T-cell (primary cell): ENCODE data around the gene CDK5RAP2. TPM values are rescaled to one million over a fixed set of nuclear protein-coding genes. Genes with fewer than 3 reads are reported as not detected.

ENCODE experiments used
- ATAC-seq, 4 experiments: fragments of 200-7000 bp in 3 of 4; fragments of 150-1000 bp in 1 of 4; cut with Tn5 transposase; replicated peaks in 1 of 4; 1 replicate in 3 of 4; 2 replicates in 1 of 4; pipeline ENCODE4 v1.10.0; 2021; ENCODE audit warnings: moderate library complexity in 3 of 4, mild to moderate bottlenecking in 2 of 4, moderate number of reproducible peaks in 1 of 4
- CTCF ChIA-PET, 2 donors: fragments of 300-600 bp; sonication (Branson Sonifier 250); formaldehyde crosslinking; loops; one replicate each; lab custom pipeline; 2022; ENCODE audit warnings: antibody characterized with exemption in 2 of 2; lab: Charles Lee
- POLR2A ChIA-PET, 2 donors: fragments of 300-600 bp; sonication (Branson Sonifier 250); formaldehyde crosslinking; loops; one replicate each; lab custom pipeline; 2022; ENCODE audit warnings: antibody characterized with exemption in 2 of 2; lab: Charles Lee
- DNase-seq, 35 experiments: peaks; one replicate each; pipeline versions ENCODE4 v3.0.0 to v3.0.0-alpha.2; 2013 to 2023
- H3K27ac ChIP-seq: one replicate; pipeline ENCODE4 v1.5.1; 2013; ENCODE audit warnings: low read length
- H3K27me3 ChIP-seq, 2 experiments: replicated peaks in 1 of 2; 1 replicate in 1 of 2; 2 replicates in 1 of 2; pipeline versions ENCODE4 v1.6.1 to v1.7.0; 2013; ENCODE audit warnings: low read length in 1 of 2, mixed read lengths in 1 of 2; ENCODE audit not compliant: control insufficient read depth in 2 of 2, insufficient read depth in 2 of 2; ENCODE audit errors: extremely low read depth in 1 of 2
- H3K36me3 ChIP-seq, 2 donors: 1 replicate in 1 of 2; 2 replicates in 1 of 2; pipeline versions ENCODE4 v1.6.1 to v1.7.0; 2013; ENCODE audit warnings: low read length in 1 of 2; ENCODE audit not compliant: control insufficient read depth in 2 of 2, insufficient read depth in 1 of 2; ENCODE audit errors: extremely low read depth in 1 of 2
- H3K4me1 ChIP-seq, 2 experiments: 1 replicate in 1 of 2; 2 replicates in 1 of 2; pipeline versions ENCODE4 v1.6.1 to v1.7.0; 2013; ENCODE audit warnings: low read length in 2 of 2, mixed read lengths in 1 of 2; ENCODE audit not compliant: insufficient read depth in 2 of 2, control insufficient read depth in 1 of 2; ENCODE audit errors: extremely low read depth in 1 of 2
- H3K4me3 ChIP-seq, 2 donors: 1 replicate in 1 of 2; 2 replicates in 1 of 2; pipeline versions ENCODE4 v1.5.1 to v1.7.0; 2013; ENCODE audit warnings: mild to moderate bottlenecking in 2 of 2, low read length in 1 of 2, moderate library complexity in 1 of 2; ENCODE audit not compliant: control insufficient read depth in 1 of 2; ENCODE audit errors: extremely low read depth in 1 of 2
- H3K9me3 ChIP-seq: 2 replicates; pipeline ENCODE4 v1.7.0; 2013
- H3K27ac Mint-ChIP-seq, 2 donors: one replicate each; pipeline ENCODE4 v1.8.0; 2020 to 2021; ENCODE audit warnings: mild to moderate bottlenecking in 2 of 2, mixed read lengths in 2 of 2
- H3K27me3 Mint-ChIP-seq, 2 donors: one replicate each; pipeline ENCODE4 v1.8.0; 2021 to 2022; ENCODE audit warnings: mixed read lengths in 2 of 2
- H3K36me3 Mint-ChIP-seq: one replicate; pipeline ENCODE4 v1.8.0; 2021; ENCODE audit warnings: mixed read lengths
- H3K4me1 Mint-ChIP-seq, 3 donors: one replicate each; pipeline ENCODE4 v1.8.0; 2020 to 2022; ENCODE audit warnings: mixed read lengths in 3 of 3, mild to moderate bottlenecking in 1 of 3
- H3K4me3 Mint-ChIP-seq, 3 donors: one replicate each; pipeline ENCODE4 v1.8.0; 2020 to 2022; ENCODE audit warnings: mild to moderate bottlenecking in 3 of 3, mixed read lengths in 3 of 3, moderate library complexity in 3 of 3
- H3K9me3 Mint-ChIP-seq, 3 donors: one replicate each; pipeline ENCODE4 v1.8.0; 2020 to 2022; ENCODE audit warnings: mixed read lengths in 3 of 3
- WGBS: methylation state at CpG from one replicate; pipeline ENCODE4 v1.1.5; 2013; ENCODE audit warnings: missing lambda C conversion rate; ENCODE audit not compliant: insufficient coverage; 5-methylcytosine and 5-hydroxymethylcytosine counted together
- total RNA-seq, 35 experiments: library from RNA in 6 of 35; stranded (reverse) in 6 of 35; fragments of 120-200 nt in 1 of 35; gene quantifications; one replicate each; pipeline versions ENCODE4 v1.2.1 to v1.2.4 and lab custom pipeline; 2013 to 2026

CDK5RAP2 gene
- total RNA-seq, 5 donors from 2014 or later (not counting 1 experiment from before 2014, with no cell fraction given) = 66.3 to 79.8 (median 73.9) TPM

GRCh38 chr9:120418315-120418714 is 161.7 kb downstream of the CDK5RAP2 start:
- no peak overlapping the region for H3K27ac Mint-ChIP-seq
- H3K27me3 Mint-ChIP-seq = no peaks in the 10 kb centered on the region
- Histone ChIP-seq H3K9me3 (no peaks in the 10 kb centered on the region), H3K27ac (no peak overlapping the region), H3K4me3 (no peak overlapping the region), H3K4me1 (no peaks in the 10 kb centered on the region), H3K27me3 (no peaks in the 10 kb centered on the region), H3K36me3 (peaks cover 3 to 56% of the 10 kb centered on the region in 2 donors)
- H3K4me3 Mint-ChIP-seq = no peak overlapping the region
- ATAC-seq (no peak), DNase-seq (no peak)
- H3K9me3 Mint-ChIP-seq = no peaks in the 10 kb centered on the region
- 100% methylated on average over 2 of the region's 4 CpGs for WGBS
- ChIA-PET CTCF (no interaction called here), POLR2A (no interaction called here)
- H3K4me1 Mint-ChIP-seq = peaks cover 0 to 11% (median 0%) of the 10 kb centered on the region in 3 donors
- H3K36me3 Mint-ChIP-seq = peaks cover 68% of the 10 kb centered on the region

GRCh38 chr9:120416781-120417427 is 163.1 kb downstream of the CDK5RAP2 start:
- no peaks in the 10 kb centered on the region for H3K9me3 Mint-ChIP-seq
- 99% methylated on average over 14 of the region's 19 CpGs for WGBS
- POLR2A ChIA-PET = no interaction called here
- no peaks in the 10 kb centered on the region for H3K27me3 ChIP-seq
- H3K36me3 ChIP-seq = peaks cover 3 to 57% of the 10 kb centered on the region in 2 donors
- H3K27ac ChIP-seq = no peak overlapping the region
- H3K4me3 Mint-ChIP-seq = no peak overlapping the region
- peaks cover 70% of the 10 kb centered on the region for H3K36me3 Mint-ChIP-seq
- no peak overlapping the region for H3K4me3 ChIP-seq
- ATAC-seq = no peak
- DNase-seq = no peak
- H3K9me3 ChIP-seq = no peaks in the 10 kb centered on the region
- peaks cover 0 to 11% (median 0%) of the 10 kb centered on the region in 3 donors for H3K4me1 Mint-ChIP-seq
- CTCF ChIA-PET = no interaction called here
- H3K27me3 Mint-ChIP-seq = no peaks in the 10 kb centered on the region
- no peaks in the 10 kb centered on the region for H3K4me1 ChIP-seq
- no peak overlapping the region for H3K27ac Mint-ChIP-seq

GRCh38 chr9:120413121-120414048 is 166.6 kb downstream of the CDK5RAP2 start:
- no peak overlapping the region for H3K27ac ChIP-seq
- no peaks in the 10 kb centered on the region for H3K9me3 Mint-ChIP-seq
- no peak overlapping the region for H3K4me3 ChIP-seq
- WGBS = 93% methylated on average over 6 of the region's 15 CpGs
- H3K4me1 ChIP-seq = no peaks in the 10 kb centered on the region
- peaks cover 8 to 71% of the 10 kb centered on the region in 2 donors for H3K36me3 ChIP-seq
- no peaks in the 10 kb centered on the region for H3K27me3 ChIP-seq
- ChIA-PET POLR2A (no interaction called here), CTCF (no interaction called here)
- no peaks in the 10 kb centered on the region for H3K27me3 Mint-ChIP-seq
- no peak for ATAC-seq
- no peak overlapping the region for H3K4me3 Mint-ChIP-seq
- peaks cover 0 to 11% (median 0%) of the 10 kb centered on the region in 3 donors for H3K4me1 Mint-ChIP-seq
- no peak overlapping the region for H3K27ac Mint-ChIP-seq
- DNase-seq = no peak
- H3K9me3 ChIP-seq = no peaks in the 10 kb centered on the region
- H3K36me3 Mint-ChIP-seq = peaks cover 74% of the 10 kb centered on the region

- H3K36me3 Mint-ChIP-seq = peaks cover 72% of the 10 kb centered on the region
- CTCF ChIA-PET = no interaction called here
- H3K4me3 Mint-ChIP-seq = no peak overlapping the region
- DNase-seq (no peak), ATAC-seq (no peak)
- Histone ChIP-seq H3K4me1 (no peaks in the 10 kb centered on the region), H3K27me3 (no peaks in the 10 kb centered on the region), H3K27ac (no peak overlapping the region), H3K36me3 (peaks cover 8 to 79% of the 10 kb centered on the region in 2 donors), H3K9me3 (no peaks in the 10 kb centered on the region), H3K4me3 (no peak overlapping the region)
- H3K9me3 Mint-ChIP-seq = no peaks in the 10 kb centered on the region
- no peak overlapping the region for H3K27ac Mint-ChIP-seq
- H3K27me3 Mint-ChIP-seq = no peaks in the 10 kb centered on the region
- 100% methylated on average over 4 of the region's 4 CpGs for WGBS
- H3K4me1 Mint-ChIP-seq = peaks cover 0 to 11% (median 0%) of the 10 kb centered on the region in 3 donors
- POLR2A ChIA-PET = no interaction called here
These were observed 167.5 kb downstream of the CDK5RAP2 start for GRCh38 chr9:120412425-120412951.

DNA sequence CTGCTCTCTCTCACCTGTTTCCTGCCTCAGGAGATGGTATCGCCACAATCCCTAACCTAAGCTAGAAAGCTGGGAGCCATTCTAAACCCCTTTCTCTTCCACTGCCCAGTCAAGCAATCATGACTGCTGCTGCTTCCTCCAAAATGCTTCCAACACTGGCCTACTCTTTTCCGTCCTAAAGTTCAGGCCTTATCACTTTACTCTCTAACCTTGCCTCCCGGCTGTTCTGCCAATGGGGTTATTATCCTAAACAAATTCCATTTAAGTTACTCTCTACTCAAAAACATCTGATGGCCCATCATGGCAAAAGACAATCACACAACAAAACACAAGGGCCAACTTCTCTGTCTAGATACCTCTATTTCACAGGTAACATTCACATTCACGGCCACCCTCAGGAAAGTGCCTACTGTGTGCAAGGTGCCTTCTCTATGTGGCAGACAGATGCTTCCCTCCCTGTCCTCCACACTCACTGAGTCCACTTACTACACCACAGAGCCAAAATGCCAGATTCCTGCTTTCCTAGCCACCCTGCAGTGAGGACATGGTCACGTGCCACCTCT is 168.0 kb downstream of the CDK5RAP2 start:
- Mint-ChIP-seq H3K27me3 (no peaks in the 10 kb centered on the region), H3K4me1 (peaks cover 0 to 6% (median 0%) of the 10 kb centered on the region in 3 donors), H3K4me3 (no peak overlapping the region), H3K9me3 (no peaks in the 10 kb centered on the region), H3K27ac (no peak overlapping the region), H3K36me3 (peaks cover 72% of the 10 kb centered on the region)
- Histone ChIP-seq H3K27ac (no peak overlapping the region), H3K4me1 (no peaks in the 10 kb centered on the region), H3K27me3 (no peaks in the 10 kb centered on the region), H3K36me3 (peaks cover 8 to 83% of the 10 kb centered on the region in 2 donors), H3K4me3 (no peak overlapping the region), H3K9me3 (no peaks in the 10 kb centered on the region)
- ATAC-seq = no peak
- WGBS = 98% methylated on average over 5 of the region's 5 CpGs
- POLR2A ChIA-PET = no interaction called here
- no peak for DNase-seq
- CTCF ChIA-PET = no interaction called here

DNA sequence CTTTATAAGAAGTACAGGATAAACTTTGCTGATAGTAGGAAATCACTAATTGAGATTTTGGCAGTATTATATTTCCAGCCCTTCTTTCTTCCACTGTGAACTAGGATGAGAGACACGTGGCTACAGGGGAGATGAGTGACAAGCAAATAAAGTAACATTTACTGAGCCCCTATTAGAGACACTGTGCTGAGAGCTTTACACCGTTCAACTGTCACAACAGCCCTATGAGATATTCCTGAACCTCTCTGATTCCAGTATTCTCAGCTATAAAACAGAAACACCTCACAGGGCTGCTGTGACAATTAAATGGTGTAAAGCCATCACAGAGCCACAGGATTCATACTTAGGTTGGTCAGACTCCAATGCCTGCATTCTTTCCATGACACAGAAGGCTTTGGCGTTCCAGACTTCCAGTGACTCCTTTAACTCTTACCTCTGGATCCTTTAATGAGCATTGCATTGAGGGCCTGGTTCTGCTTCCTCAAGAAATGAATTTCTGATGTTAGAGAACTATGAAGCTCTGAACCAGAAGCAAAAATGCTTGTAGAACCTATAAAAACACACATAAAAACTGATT is 169.0 kb downstream of the CDK5RAP2 start:
- no peaks in the 10 kb centered on the region for H3K9me3 ChIP-seq
- no peak overlapping the region for H3K27ac ChIP-seq
- peaks cover 8 to 90% of the 10 kb centered on the region in 2 donors for H3K36me3 ChIP-seq
- ATAC-seq = no peak
- H3K36me3 Mint-ChIP-seq = peaks cover 67% of the 10 kb centered on the region
- ChIA-PET POLR2A (no interaction called here), CTCF (no interaction called here)
- H3K27me3 ChIP-seq = no peaks in the 10 kb centered on the region
- WGBS = 100% methylated on average over 1 of the region's 3 CpGs
- no peak overlapping the region for H3K4me3 ChIP-seq
- peaks cover 0 to 6% (median 0%) of the 10 kb centered on the region in 3 donors for H3K4me1 Mint-ChIP-seq
- H3K9me3 Mint-ChIP-seq = no peaks in the 10 kb centered on the region
- H3K4me1 ChIP-seq = no peaks in the 10 kb centered on the region
- no peaks in the 10 kb centered on the region for H3K27me3 Mint-ChIP-seq
- no peak for DNase-seq
- no peak overlapping the region for H3K4me3 Mint-ChIP-seq
- no peak overlapping the region for H3K27ac Mint-ChIP-seq
